Activated CD8-positive, alpha-beta T cell treated with anti-CD3 and anti-CD28 coated beads for 36 hours (primary cell): ENCODE data around the gene SLC66A2. TPM values are rescaled to one million over a fixed set of nuclear protein-coding genes. Genes with fewer than 3 reads are reported as not detected.
A peak's percentile ranks its signal among the peaks of the same experiment; 100 is the strongest.

Experiments
- ATAC-seq: fragments of 200-7000 bp; cut with Tn5 transposase; one replicate; pipeline ENCODE4 v1.10.0; 2021; ENCODE audit warnings: mild to moderate bottlenecking, moderate library complexity
- CTCF ChIA-PET: fragments of 350-600 bp; sonication (Branson Sonifier 250); formaldehyde crosslinking; loops from one replicate; lab custom pipeline; 2021; ENCODE audit warnings: antibody characterized with exemption; lab: Charles Lee
- POLR2A ChIA-PET: fragments of 350-600 bp; sonication (Branson Sonifier 250); formaldehyde crosslinking; loops from one replicate; lab custom pipeline; 2021; ENCODE audit warnings: antibody characterized with exemption; lab: Charles Lee
- DNase-seq: peaks from one replicate; pipeline ENCODE4 v3.0.0-alpha.2; 2020
- H3K27ac Mint-ChIP-seq: one replicate; pipeline ENCODE4 v1.8.0; 2021; ENCODE audit warnings: mild to moderate bottlenecking, mixed read lengths
- H3K27me3 Mint-ChIP-seq: one replicate; pipeline ENCODE4 v1.8.0; 2021; ENCODE audit warnings: mixed read lengths
- H3K36me3 Mint-ChIP-seq: one replicate; pipeline ENCODE4 v1.8.0; 2021; ENCODE audit warnings: low read depth, mixed read lengths
- H3K4me1 Mint-ChIP-seq: one replicate; pipeline ENCODE4 v1.8.0; 2021; ENCODE audit warnings: low read depth, mixed read lengths
- H3K4me3 Mint-ChIP-seq: one replicate; pipeline ENCODE4 v1.8.0; 2021; ENCODE audit warnings: mild to moderate bottlenecking, moderate library complexity, mixed read lengths
- H3K9me3 Mint-ChIP-seq: one replicate; pipeline ENCODE4 v1.8.0; 2021; ENCODE audit warnings: mixed read lengths
- intact Hi-C: fragments of 100-400 bp; cut with micrococcal nuclease; formaldehyde crosslinking; loops from one replicate; pipeline ENCODE4 v1.10.0; 2022
- total RNA-seq, 2 experiments: library from RNA; stranded (reverse); gene quantifications; one replicate each; pipeline ENCODE4 v1.2.3, GENCODE V29; 2021
- TF ChIP-seq, protein P1 (sequence below): fragments of 200-600 bp; IDR thresholded peaks from one replicate; pipeline ENCODE4 v1.8.0; 2022; ENCODE audit warnings: antibody characterized with exemption, mild to moderate bottlenecking

Gene SLC66A2
- total RNA-seq, 2 experiments from 2014 or later = 28.2 to 29.7 TPM

DNA sequence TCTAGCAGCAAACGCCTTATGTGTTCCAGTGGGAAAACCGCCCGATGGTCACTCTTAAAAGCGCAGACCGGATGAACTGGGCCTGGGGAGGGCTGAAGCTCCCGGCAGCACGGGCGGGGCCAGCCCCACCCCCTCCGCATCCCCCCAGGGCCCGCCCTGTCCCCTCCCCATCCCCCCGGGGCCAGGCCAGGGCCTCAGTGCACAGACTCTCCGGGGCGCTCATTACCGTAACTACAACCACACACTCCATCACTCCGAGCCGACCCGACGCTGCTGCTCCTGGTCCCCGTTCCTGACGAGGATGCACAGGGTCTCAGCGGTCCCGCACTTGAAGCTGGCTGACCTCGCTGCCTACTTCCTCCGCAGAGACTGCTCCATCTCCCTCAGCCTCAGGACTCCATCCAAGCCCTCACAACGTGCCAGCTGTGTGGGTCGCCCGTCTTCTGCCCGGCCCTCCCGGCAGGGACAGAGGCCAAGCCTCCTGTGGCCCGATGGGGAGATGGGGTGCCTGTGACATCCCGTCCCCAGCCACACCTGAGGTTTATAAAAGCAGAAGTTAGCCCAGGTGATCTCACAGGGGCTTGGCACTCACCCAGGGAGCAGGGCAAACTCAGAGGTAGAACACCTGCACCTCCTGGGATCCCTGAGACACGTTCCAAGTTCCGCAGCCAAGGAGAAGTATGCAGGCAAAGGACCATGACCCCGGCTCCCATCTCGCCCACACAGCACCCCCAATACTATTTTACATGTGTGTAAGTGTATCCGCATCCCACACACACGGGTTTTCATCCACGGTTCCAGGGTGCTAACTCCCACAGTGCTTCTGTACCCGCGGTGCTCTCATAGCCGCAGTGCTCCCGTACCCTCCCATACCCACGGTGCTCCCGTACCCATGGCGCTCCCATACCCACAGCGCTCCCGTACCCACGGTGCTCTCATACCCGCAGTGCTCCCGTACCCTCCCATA, 36.0 kb downstream of the SLC66A2 start:
- H3K36me3 Mint-ChIP-seq = peaks cover 49% of the 10 kb centered on the region
- CTCF ChIA-PET = no interaction called here
- H3K4me1 Mint-ChIP-seq = peaks cover 31% of the 10 kb centered on the region
- POLR2A ChIA-PET = interaction anchor here (0.5 kb wide), 1 partner anchor 15 kb away, joined by 3 read pairs; no protein-coding TSS in a partner anchor
- TF ChIP-seq, protein P1, sequence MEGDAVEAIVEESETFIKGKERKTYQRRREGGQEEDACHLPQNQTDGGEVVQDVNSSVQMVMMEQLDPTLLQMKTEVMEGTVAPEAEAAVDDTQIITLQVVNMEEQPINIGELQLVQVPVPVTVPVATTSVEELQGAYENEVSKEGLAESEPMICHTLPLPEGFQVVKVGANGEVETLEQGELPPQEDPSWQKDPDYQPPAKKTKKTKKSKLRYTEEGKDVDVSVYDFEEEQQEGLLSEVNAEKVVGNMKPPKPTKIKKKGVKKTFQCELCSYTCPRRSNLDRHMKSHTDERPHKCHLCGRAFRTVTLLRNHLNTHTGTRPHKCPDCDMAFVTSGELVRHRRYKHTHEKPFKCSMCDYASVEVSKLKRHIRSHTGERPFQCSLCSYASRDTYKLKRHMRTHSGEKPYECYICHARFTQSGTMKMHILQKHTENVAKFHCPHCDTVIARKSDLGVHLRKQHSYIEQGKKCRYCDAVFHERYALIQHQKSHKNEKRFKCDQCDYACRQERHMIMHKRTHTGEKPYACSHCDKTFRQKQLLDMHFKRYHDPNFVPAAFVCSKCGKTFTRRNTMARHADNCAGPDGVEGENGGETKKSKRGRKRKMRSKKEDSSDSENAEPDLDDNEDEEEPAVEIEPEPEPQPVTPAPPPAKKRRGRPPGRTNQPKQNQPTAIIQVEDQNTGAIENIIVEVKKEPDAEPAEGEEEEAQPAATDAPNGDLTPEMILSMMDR = no peak
- intact Hi-C loops = no loop called here
- H3K27me3 Mint-ChIP-seq = no peaks in the 10 kb centered on the region
- peaks cover 3% of the 10 kb centered on the region for H3K9me3 Mint-ChIP-seq
- H3K27ac Mint-ChIP-seq = peak overlapping the region; percentile 59
- no peak for DNase-seq
- no peak overlapping the region for H3K4me3 Mint-ChIP-seq
- ATAC-seq = no peak

DNA sequence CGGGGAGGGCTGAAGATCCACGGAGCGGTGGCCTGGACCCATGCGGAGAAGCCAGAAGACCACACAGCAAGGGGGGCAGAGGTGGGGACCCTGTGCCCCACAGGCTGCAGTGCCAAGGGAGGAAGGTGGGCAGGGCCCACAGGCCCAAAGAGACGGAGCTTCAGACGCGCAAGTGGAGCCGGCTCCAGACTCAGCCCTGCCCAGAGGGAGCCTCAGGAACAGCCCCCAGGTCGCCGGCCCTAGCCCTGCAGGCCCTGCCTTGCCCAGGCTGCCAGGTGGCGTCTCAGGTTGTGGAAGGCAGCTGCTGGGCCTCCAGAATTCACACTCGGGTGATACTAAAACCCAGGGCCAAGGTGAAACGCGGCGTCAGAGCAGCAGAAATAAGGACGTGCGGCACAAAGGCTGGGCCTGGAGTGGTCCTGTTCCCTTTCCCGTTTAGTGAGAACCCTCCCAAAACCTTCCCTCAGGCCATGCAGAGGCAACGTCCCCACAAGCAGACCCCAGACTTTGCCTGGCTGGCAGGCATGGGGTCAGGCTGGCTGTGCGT, 36.8 kb downstream of the SLC66A2 start:
- peaks cover 34% of the 10 kb centered on the region for H3K4me1 Mint-ChIP-seq
- H3K36me3 Mint-ChIP-seq = peaks cover 50% of the 10 kb centered on the region
- ATAC-seq (peak; percentile 1), DNase-seq (no peak)
- POLR2A ChIA-PET = no interaction called here
- TF ChIP-seq, protein P1 = no peak
- H3K27ac Mint-ChIP-seq = peak overlapping the region; percentile 88
- peaks cover 3% of the 10 kb centered on the region for H3K9me3 Mint-ChIP-seq
- intact Hi-C loops = no loop called here
- no peak overlapping the region for H3K4me3 Mint-ChIP-seq
- CTCF ChIA-PET = interaction anchor here (1.3 kb wide), 1 partner anchor 70 kb away, joined by 3 read pairs; no protein-coding TSS in a partner anchor
- no peaks in the 10 kb centered on the region for H3K27me3 Mint-ChIP-seq

GRCh38 chr18:79912994-79913831, 38.2 kb downstream of the SLC66A2 start:
- H3K36me3 Mint-ChIP-seq = peaks cover 50% of the 10 kb centered on the region
- TF ChIP-seq, protein P1 = no peak
- CTCF ChIA-PET = interaction anchor here (0.9 to 1.3 kb wide), 2 partner anchors 71 to 118 kb away, joined by 3 read pairs; no protein-coding TSS in a partner anchor
- no peak overlapping the region for H3K4me3 Mint-ChIP-seq
- H3K4me1 Mint-ChIP-seq = peaks cover 35% of the 10 kb centered on the region
- intact Hi-C loops = no loop called here
- ATAC-seq (no peak), DNase-seq (no peak)
- POLR2A ChIA-PET = interaction anchor here (0.8 to 1.0 kb wide), 2 partner anchors 73 to 75 kb away, joined by 3 read pairs; no protein-coding TSS in a partner anchor
- H3K9me3 Mint-ChIP-seq = peaks cover 3% of the 10 kb centered on the region
- H3K27me3 Mint-ChIP-seq = no peaks in the 10 kb centered on the region
- peak overlapping the region; percentile 88 for H3K27ac Mint-ChIP-seq

- Mint-ChIP-seq H3K4me3 (no peak overlapping the region), H3K36me3 (peaks cover 51% of the 10 kb centered on the region), H3K9me3 (peaks cover 3% of the 10 kb centered on the region), H3K27ac (peak overlapping the region; percentile 88), H3K27me3 (no peaks in the 10 kb centered on the region), H3K4me1 (peaks cover 35% of the 10 kb centered on the region)
- intact Hi-C loops = no loop called here
- CTCF ChIA-PET = no interaction called here
- POLR2A ChIA-PET = interaction anchor here (0.8 to 1.0 kb wide), 2 partner anchors 74 to 75 kb away, joined by 3 read pairs; no protein-coding TSS in a partner anchor
- ATAC-seq (peak; percentile 89), DNase-seq (peak; percentile 87)
- TF ChIP-seq, protein P1 = no peak
These were observed 39.0 kb downstream of the SLC66A2 start for GRCh38 chr18:79912409-79912991.
